ENCODE measurements around the gene MED26.
A peak's percentile ranks its signal among the peaks of the same experiment; 100 is the strongest.
"Not testable (repeated sequence)": the region's sequence is repeated elsewhere in the genome, so short reads cannot be mapped to it uniquely, and the experiment has no call there.

The MED26 gene

GRCh38 chr19:16628183-16628983 lies at the start of gene MED26:
Gene MED26 (minus strand): TSS chr19:16628204. CDS start chr19:16627943, 261 bp downstream.
- peak; percentile 88 to 94 (median 92) for DNase-seq

DNA sequence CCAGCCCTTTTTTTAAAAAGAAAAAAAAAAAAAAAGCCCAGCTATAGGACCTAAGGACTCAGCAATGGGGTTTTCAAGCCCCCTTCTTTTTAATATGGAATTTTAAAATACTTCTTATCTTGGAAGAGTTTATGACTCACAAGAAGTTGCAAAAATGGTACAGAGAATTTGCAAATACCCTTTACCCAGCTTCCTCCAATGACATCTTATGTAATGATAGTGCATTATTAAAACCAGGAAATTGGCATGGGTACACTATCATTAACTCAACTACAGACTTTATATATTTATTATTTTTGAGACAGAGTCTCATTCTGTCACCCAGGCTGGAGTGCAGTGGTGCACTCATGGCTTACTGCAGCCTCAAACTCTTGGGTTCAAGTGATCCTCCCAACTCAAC lies 49.1 kb upstream of the MED26 start:
- DNase-seq: no peak

- no peak for DNase-seq
Observed at GRCh38 chr19:16676101-16676798, 48.2 kb upstream of the MED26 start.

DNA sequence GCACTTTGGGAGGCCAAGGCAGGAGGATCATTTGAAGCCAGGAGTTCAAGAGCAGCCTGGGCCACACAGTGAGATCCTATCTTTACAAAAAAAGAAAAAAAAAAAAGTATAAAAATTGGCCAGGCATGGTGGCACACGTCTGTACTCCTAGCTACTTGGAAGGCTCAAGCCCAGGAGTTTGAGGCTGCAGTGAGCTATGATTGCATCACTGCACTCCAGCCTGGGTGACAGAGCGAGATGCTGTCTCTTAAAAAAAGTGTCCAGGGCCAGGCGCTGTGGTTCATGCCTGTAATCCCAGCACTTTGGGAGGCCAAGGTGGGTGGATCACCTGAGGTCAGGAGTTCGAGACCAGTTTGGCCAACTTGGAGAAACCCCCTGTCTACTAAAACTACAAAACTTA lies 45.8 kb upstream of the MED26 start:
- DNase-seq: not testable (repeated sequence)

GRCh38 chr19:16673231-16673630 lies 45.2 kb upstream of the MED26 start:
- no peak for DNase-seq

GRCh38 chr19:16671652-16672274 lies 43.8 kb upstream of the MED26 start:
- no peak for DNase-seq

GRCh38 chr19:16670291-16670690 lies 42.3 kb upstream of the MED26 start:
- no peak for DNase-seq

- not testable (repeated sequence) for DNase-seq
Observed at GRCh38 chr19:16668702-16669101, 40.7 kb upstream of the MED26 start.

- DNase-seq: no peak
Observed at GRCh38 chr19:16668176-16668575, 40.2 kb upstream of the MED26 start.

DNA sequence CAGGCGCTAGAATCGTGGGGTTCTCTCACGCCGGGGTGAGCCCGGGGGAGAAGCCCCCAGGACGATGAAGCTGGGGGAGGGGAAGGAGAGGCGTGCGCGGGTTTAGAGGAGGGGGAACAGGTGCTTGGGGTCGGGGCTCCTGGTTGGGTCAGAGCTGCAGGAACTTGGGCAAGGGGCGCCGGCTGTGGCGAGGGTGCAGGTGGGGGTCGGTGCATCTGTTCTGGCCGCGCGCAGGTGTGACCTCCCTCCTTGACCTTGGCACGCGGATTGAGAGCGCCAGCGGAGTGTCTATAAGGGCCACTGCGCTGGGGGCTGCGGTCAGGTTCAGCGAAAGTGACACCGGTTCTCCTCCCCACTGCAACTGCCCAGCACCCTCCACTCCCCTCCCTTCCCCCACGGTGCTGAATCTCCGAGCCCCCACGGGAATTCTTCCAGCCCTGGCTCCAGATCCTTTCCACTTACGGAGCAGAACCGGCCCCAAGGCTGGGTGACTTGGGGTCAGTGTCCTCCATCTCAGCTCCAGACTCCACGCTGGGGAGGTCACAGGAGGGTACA lies 33.6 kb upstream of the MED26 start:
- DNase-seq: no peak

DNA sequence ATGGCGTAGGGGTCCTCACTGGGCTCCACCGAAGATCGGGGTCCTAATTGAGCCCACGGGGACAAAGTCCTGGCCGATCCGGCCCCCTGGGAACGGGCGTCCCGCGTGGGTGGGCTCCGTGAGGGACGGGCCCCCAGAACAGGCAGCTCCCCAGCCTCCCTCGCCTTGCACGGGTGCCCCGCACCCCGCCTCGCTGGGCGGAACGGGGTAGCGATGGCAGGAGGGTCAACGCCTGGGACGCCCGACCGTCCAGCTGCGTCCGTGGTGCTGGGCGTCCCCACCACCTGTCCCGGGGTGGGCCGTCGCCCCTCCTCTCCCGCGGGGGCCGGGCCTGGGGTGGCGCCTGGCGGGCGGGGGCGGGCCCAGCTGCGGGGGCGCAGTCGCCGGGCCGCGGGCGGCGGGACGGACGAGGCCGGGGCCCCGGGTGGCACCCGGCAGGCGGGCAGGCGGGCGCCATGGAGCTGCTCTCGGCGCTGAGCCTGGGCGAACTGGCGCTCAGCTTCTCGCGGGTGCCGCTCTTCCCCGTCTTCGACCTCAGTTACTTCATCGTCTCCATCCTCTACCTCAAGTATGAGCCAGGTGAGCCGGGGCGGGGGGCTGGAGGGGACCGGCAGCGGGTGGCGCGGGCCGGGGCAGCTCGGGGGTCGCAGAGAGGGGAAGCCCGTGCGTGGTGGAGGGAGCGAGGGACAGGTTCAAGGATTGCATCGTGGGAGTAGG lies 32.9 kb upstream of the MED26 start, which contains the start of gene TMEM38A:
Gene TMEM38A (plus strand): TSS at position 377 of the 717 bp plus-strand sequence. CDS start 79 bp downstream, at position 456.
- peak; percentile 25 to 33 (median 25) for DNase-seq

GRCh38 chr19:16659832-16660708 lies 32.1 kb upstream of the MED26 start, which contains the start of gene SMIM7:
Gene SMIM7 (minus strand): TSS chr19:16660144. CDS start chr19:16660110, 34 bp downstream.
- peak; percentile 97 to 98 (median 97) for DNase-seq

GRCh38 chr19:16659464-16659831 lies 31.4 kb upstream of the MED26 start:
- DNase-seq: no peak

GRCh38 chr19:16657384-16657783 lies 29.4 kb upstream of the MED26 start:
- no peak for DNase-seq

GRCh38 chr19:16655727-16656126 lies 27.7 kb upstream of the MED26 start:
- DNase-seq: no peak

- no peak for DNase-seq
Observed at GRCh38 chr19:16654627-16655026, 26.6 kb upstream of the MED26 start.

DNA sequence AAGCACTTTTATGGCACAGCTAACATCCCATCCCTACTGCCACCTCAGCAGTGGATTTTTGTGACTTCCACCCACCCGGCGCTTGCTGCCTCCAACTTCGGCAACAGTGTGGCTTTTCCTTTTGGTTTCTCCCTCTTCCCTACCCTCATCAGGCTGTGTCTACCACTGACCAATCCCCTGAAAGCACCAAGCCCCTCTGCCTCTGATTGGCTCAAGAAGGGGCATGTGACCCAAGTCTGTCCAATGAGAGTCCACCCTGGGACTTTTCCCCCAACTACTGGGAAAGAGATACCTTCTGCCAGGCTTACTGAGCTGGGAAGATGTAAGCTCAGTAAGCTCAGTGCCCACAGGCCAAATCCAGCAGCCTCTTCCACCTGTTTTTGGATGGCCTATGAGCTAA lies 26.1 kb upstream of the MED26 start:
- no peak for DNase-seq

DNA sequence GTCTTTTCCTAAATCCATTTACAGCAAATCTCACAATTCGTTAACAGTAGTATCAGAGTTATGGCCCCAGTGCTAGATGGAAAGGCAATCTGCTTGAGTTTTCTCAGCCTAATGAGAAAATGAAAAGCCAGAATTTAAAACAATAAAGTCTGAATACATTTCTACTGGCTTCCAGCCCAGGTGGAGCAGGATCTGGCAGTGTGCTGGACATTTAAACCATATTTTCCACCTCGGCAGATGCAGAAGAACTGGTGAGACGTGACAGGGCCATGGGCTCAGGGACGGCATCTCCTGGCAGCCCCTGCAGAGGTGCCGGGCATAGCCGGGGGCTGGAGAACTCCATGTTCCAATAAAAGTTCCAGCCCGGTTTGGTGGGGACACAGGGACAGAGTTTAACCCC lies 24.9 kb upstream of the MED26 start:
- no peak for DNase-seq

GRCh38 chr19:16651421-16652188 lies 23.6 kb upstream of the MED26 start:
- not testable (repeated sequence) for DNase-seq

- DNase-seq: no peak
Observed at GRCh38 chr19:16650821-16651220, 22.8 kb upstream of the MED26 start.

GRCh38 chr19:16649734-16650133 lies 21.7 kb upstream of the MED26 start:
- DNase-seq: no peak

Measured in activated CD4-positive, CD25-positive, alpha-beta regulatory T cell (primary cell).